Psoas muscle (tissue), 8 donors: ENCODE measurements around the gene GPC6. TPM values are rescaled to one million over a fixed set of nuclear protein-coding genes. Genes with fewer than 3 reads are reported as not detected.
"Not testable (repeated sequence)": the region's sequence is repeated elsewhere in the genome, so short reads cannot be mapped to it uniquely, and the experiment has no call there.

Experiments used
- ATAC-seq, 4 donors: fragments of 200-7000 bp; cut with Tn5 transposase; one replicate each; pipeline ENCODE4 v1.9.1; 2020; ENCODE audit warnings: moderate library complexity in 3 of 4, mild to moderate bottlenecking in 2 of 4
- DNase-seq, 2 donors: peaks; one replicate each; pipeline ENCODE4 v3.0.0-alpha.2; 2020
- H3K27ac ChIP-seq: fragments of 200-600 bp; one replicate; pipeline ENCODE4 v1.8.0; 2022
- H3K27me3 ChIP-seq, 3 donors: fragments of 200-600 bp in 1 of 3; one replicate each; pipeline versions ENCODE4 v1.6.1 to v1.8.0; 2013 to 2022; ENCODE audit warnings: low read length in 2 of 3, mild to moderate bottlenecking in 2 of 3, moderate library complexity in 1 of 3; ENCODE audit not compliant: insufficient read depth in 3 of 3
- H3K36me3 ChIP-seq, 2 donors: fragments of 200-600 bp in 1 of 2; one replicate each; pipeline versions ENCODE4 v1.6.1 to v1.8.0; 2013 to 2022; ENCODE audit warnings: low read depth in 1 of 2, mild to moderate bottlenecking in 1 of 2, moderate library complexity in 1 of 2; ENCODE audit not compliant: insufficient read depth in 1 of 2
- H3K4me1 ChIP-seq: fragments of 200-600 bp; one replicate; pipeline ENCODE4 v1.8.0; 2022
- H3K4me3 ChIP-seq: fragments of 200-600 bp; one replicate; pipeline ENCODE4 v1.8.0; 2022; ENCODE audit warnings: mild to moderate bottlenecking
- H3K9me3 ChIP-seq: fragments of 200-600 bp; one replicate; pipeline ENCODE4 v1.8.0; 2022
- WGBS, 3 donors: extraction: QIAGEN DNeasy Blood & Tissue Kit; methylation state at CpG; one replicate each; pipeline versions ENCODE4 v1.1.6 to v1.1.7; 2013; 5-methylcytosine and 5-hydroxymethylcytosine counted together
- intact Hi-C, 2 donors: fragments of 100-400 bp; cut with DNase I; formaldehyde crosslinking; loops; one replicate each; pipeline versions ENCODE4 v1.11.0 to v1.14.2; 2022
- polyA plus RNA-seq, 3 donors: library from polyadenylated mRNA; stranded (reverse); fragments of 200-250 nt; gene quantifications; one replicate each; pipeline ENCODE4 v1.2.3, GENCODE V29; 2013
- total RNA-seq, 4 donors: library from RNA; stranded (reverse); fragmentation: NEBNext Ultra II Directional in 2 of 4; extraction: Animal tissue kit (Norgen Biotek cat#: 25700) in 2 of 4; gene quantifications; one replicate each; pipeline versions ENCODE4 v1.2.1 to v1.2.4, GENCODE V29; 2021 to 2023
- TF ChIP-seq, protein P1 (sequence below): fragments of 200-600 bp; IDR thresholded peaks from one replicate; pipeline ENCODE4 v1.8.0; 2022; ENCODE audit warnings: antibody characterized with exemption
- donor health status: healthy with polysubstance abuse.
- donor health status: DM: no; HTN: no; CAD: no; lungs with moderate emphysema.
- donor health status: Bipolar disorder and iron deficiency.
- donor health status: healthy.
- donor health status: DM: yes; HTN: yes; CAD: no.
- donor health status: DM: no; HTN: no; CAD: no.
- donor health status: DM: no; HTN: no; CAD: no.
- donor health status: DM: yes; HTN: yes; CAD: no.

Gene GPC6
- total and polyA plus RNA-seq, 7 donors: 0.07 to 3.7 (median 0.57) TPM

DNA sequence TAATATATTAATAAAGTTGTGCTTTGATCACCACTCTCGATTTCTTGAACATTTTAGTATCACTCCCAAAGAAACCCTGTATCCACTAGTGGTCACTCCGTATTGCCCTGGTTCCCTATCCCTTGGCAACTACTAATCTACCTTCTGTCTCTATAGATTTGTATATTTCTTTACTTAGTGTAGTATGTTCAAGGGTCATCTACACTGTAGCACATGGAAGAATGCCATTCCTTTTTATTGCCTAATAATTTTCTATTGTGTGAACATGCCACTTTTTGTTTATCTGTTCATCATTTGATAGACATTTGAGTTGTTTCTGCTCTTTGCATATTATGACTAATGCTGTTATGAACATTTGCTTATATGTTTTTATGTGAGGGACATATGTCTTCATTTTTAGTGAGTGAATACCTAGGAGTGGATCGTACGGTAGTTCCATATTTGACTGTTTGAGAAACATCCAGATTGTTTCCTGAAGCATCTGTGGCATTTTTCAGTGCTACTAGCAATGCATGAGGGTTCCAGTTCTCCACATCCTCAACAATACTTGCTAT, 254.0 kb downstream of the GPC6 start:
- ATAC-seq: no peak

DNA sequence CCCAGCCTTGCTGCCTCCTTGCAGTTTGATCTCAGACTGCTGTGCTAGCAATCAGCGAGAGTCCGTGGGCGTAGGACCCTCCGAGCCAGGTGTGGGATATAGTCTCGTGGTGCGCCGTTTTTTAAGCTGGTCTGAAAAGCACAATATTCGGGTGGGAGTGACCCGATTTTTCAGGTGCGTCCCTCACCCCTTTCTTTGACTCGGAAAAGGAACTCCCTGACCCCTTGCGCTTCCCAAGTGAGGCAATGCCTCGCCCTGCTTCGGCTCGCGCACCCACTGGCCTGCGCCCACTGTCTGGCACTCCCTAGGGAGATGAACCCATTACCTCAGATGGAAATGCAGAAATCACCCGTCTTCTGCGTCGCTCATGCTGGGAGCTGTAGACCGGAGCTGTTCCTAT, 269.5 kb downstream of the GPC6 start:
- H3K4me1 ChIP-seq, H3K9me3 ChIP-seq, ATAC-seq, DNase-seq, intact Hi-C loops, H3K27ac ChIP-seq, H3K4me3 ChIP-seq, H3K36me3 ChIP-seq, H3K27me3 ChIP-seq: not testable (repeated sequence)
- WGBS, 3 donors: 79 to 85% (median 82%) methylated on average over 21 of the region's 21 CpGs

More for the DNA sequence above, 254.0 kb downstream of the GPC6 start:
- H3K4me1 ChIP-seq: no peaks in the 10 kb centered on the region
- no peaks in the 10 kb centered on the region for H3K9me3 ChIP-seq
- no peaks in the 10 kb centered on the region for H3K27me3 ChIP-seq
- TF ChIP-seq, protein P1, sequence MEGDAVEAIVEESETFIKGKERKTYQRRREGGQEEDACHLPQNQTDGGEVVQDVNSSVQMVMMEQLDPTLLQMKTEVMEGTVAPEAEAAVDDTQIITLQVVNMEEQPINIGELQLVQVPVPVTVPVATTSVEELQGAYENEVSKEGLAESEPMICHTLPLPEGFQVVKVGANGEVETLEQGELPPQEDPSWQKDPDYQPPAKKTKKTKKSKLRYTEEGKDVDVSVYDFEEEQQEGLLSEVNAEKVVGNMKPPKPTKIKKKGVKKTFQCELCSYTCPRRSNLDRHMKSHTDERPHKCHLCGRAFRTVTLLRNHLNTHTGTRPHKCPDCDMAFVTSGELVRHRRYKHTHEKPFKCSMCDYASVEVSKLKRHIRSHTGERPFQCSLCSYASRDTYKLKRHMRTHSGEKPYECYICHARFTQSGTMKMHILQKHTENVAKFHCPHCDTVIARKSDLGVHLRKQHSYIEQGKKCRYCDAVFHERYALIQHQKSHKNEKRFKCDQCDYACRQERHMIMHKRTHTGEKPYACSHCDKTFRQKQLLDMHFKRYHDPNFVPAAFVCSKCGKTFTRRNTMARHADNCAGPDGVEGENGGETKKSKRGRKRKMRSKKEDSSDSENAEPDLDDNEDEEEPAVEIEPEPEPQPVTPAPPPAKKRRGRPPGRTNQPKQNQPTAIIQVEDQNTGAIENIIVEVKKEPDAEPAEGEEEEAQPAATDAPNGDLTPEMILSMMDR: no peak
- intact Hi-C loops: no loop called here
- H3K27ac ChIP-seq: no peak overlapping the region
- no peak overlapping the region for H3K4me3 ChIP-seq
- 88 to 93% (median 89%) methylated on average over 4 of the region's 4 CpGs for WGBS, 3 donors
- no peak for DNase-seq
- no peaks in the 10 kb centered on the region for H3K36me3 ChIP-seq

DNA sequence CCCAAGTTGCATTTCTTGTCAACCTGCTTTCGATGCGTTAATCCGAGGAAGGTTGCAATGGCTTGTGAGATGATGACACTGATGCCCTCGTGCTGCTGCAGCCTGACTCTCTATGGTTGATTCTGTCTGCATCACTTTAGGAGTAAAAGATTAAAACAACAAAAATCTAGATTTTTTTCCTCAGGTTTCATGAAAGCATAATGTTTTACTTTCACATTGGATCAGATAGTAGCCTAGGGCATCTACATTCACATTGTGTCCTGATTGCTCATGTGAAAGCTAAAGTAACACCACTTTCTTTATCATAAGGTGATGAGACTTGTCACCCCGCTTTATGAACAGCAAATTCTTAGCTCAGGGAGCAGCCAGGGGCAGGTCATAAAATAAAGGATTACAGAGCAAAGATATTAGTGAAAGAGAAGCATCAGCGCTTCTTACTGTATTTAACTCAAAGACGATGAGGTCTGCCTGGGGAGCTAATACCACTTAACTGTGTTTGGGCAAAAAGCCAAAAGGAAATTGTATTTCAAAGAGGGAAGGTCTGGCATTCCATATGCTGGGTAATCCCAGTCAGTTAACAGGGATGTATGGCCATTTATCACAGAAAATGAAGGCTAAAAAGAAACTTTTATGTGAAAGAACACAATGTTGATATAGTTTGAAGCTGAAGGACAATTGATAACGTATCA, 270.5 kb downstream of the GPC6 start:
- TF ChIP-seq, protein P1: no peak
- Histone ChIP-seq H3K9me3 (no peaks in the 10 kb centered on the region), H3K4me1 (no peaks in the 10 kb centered on the region), H3K27me3 (no peaks in the 10 kb centered on the region), H3K27ac (no peak overlapping the region), H3K36me3 (no peaks in the 10 kb centered on the region), H3K4me3 (no peak overlapping the region)
- ATAC-seq: no peak
- intact Hi-C loops: no loop called here
- no peak for DNase-seq
- WGBS, 3 donors: 65 to 70% (median 68%) methylated on average over 8 of the region's 8 CpGs

DNA sequence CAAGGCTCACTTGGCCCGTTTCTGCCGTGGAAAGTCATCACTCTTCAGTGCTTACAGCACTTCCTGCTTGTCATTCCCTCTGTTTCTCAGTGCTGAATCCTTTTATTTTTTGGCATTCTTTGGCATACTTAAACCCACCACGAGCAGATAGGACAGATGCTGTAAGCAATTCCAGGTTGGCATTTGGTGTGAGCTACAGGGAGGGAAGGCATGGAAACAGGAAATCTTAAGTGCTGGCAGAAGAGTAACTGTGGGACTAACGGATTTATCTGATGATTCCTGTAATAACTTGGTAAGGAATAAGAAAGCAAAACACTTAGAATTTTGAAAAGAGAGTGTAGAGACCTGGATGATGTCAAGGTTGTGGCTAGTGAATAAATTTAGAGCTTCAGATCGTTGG, 273.4 kb downstream of the GPC6 start:
- Histone ChIP-seq H3K4me3 (no peak overlapping the region), H3K4me1 (no peaks in the 10 kb centered on the region), H3K36me3 (no peaks in the 10 kb centered on the region), H3K27me3 (no peaks in the 10 kb centered on the region), H3K9me3 (no peaks in the 10 kb centered on the region), H3K27ac (no peak overlapping the region)
- WGBS, 3 donors: 16 to 29% (median 20%) methylated on average over 5 of the region's 5 CpGs
- ATAC-seq: no peak
- TF ChIP-seq, protein P1: no peak
- DNase-seq: no peak
- intact Hi-C loops: no loop called here

DNA sequence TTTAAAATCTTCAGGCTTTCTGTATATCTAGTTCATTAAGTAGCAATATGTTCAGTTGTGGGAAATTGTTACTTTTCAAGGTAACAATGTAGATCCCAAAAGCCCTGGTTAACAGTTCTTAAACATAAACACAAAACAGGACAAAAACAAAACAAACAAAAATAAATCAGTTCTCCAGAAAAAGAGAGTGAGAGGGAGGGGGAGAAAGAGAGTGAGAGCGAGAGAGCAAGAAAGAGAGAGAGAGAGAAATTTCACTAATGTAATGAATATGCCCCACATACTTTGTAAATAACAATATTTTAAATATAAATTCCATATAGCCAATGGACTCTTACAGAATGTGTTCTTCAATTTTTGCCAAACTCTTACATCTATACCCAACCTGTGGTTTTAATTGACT, 275.5 kb downstream of the GPC6 start:
- H3K4me3 ChIP-seq: no peak overlapping the region
- H3K27me3 ChIP-seq: no peaks in the 10 kb centered on the region
- no peaks in the 10 kb centered on the region for H3K9me3 ChIP-seq
- TF ChIP-seq, protein P1: no peak
- intact Hi-C loops: no loop called here
- ATAC-seq: no peak
- no peak for DNase-seq
- H3K27ac ChIP-seq: no peak overlapping the region
- H3K36me3 ChIP-seq: no peaks in the 10 kb centered on the region
- 88 to 94% (median 89%) methylated on average over 1 of the region's 1 CpG for WGBS, 3 donors
- H3K4me1 ChIP-seq: no peaks in the 10 kb centered on the region
